Mucosa of stomach (tissue), 1 donor: ENCODE measurements around the gene KCNK6.

Experiments used
- H3K27me3 ChIP-seq: one replicate; pipeline ENCODE4 v1.7.0; 2013; ENCODE audit warnings: mild to moderate bottlenecking, low read length; ENCODE audit not compliant: control insufficient read depth, insufficient read depth
- H3K36me3 ChIP-seq: one replicate; pipeline ENCODE4 v1.7.0; 2013; ENCODE audit warnings: low read length; ENCODE audit not compliant: control insufficient read depth, insufficient read depth
- H3K4me1 ChIP-seq: one replicate; pipeline ENCODE4 v1.7.0; 2013; ENCODE audit warnings: mild to moderate bottlenecking, low read length; ENCODE audit not compliant: control insufficient read depth, insufficient read depth
- H3K4me3 ChIP-seq: one replicate; pipeline ENCODE4 v1.7.0; 2013; ENCODE audit warnings: low read length
- H3K9ac ChIP-seq: one replicate; pipeline ENCODE4 v1.7.0; 2013; ENCODE audit warnings: mild to moderate bottlenecking, low read length, moderate library complexity
- H3K9me3 ChIP-seq: one replicate; pipeline ENCODE4 v1.7.0; 2013; ENCODE audit warnings: mild to moderate bottlenecking, low read length, moderate library complexity; ENCODE audit not compliant: control insufficient read depth
- donor health status: Pancreatic carcinoma.

Gene KCNK6

DNA sequence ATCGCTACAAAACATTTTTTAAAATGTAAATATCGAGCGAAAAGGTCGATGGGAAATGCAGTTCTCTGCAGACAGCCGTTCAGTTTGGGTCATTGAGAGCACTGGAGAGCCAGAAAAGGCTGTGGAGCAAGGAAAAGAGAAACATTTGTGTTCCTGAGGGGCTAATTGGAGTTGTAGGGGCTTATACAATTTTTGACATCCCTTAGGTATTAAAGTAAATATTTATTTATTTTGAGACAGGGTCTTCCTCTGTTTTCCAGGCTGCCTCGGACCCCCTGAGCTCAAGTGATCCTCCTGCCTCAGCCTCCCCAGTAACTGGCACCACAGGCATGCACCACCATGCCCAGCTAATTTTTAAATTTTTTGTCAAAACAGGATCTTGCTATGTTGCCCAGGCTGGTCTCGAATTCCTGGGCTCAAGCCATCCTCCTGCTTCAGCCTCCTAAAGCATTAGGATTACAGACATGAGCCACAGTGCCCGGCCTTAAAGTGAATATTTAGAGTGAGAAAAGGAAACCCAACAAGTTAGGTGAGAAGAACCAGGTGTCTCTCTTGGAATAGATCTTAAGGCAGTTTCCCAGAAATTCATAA lies 3.1 kb upstream of the KCNK6 start:
- Histone ChIP-seq H3K9me3 (no peaks in the 10 kb centered on the region), H3K27me3 (no peaks in the 10 kb centered on the region), H3K9ac (peak overlapping the region; percentile 61), H3K36me3 (no peaks in the 10 kb centered on the region), H3K4me1 (peaks cover 32% of the 10 kb centered on the region), H3K4me3 (peak overlapping the region; percentile 5)

DNA sequence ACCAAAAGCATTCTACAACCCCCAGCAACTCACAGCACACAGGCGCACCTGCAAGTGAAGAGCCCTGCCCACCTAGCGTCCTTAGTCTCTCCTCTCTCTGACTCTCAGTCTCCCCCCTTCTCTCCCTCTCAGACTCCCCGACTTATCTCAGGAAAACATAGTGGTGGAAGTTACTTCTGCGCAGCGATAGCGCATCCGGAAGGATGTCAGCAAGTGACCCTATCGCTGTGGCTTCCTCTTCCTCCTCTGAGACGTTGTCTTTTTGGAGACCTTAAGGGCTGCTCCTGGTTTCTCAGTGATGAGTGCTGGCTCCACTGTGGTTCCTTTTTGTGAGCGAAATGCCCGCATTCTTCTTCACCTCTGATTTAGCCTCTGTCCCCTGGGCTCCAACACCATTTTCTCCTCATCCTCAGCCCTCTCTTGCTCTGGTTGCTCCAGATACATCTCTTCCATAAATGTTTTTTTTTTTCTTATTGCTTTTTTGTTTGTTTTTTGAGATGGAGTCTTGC lies 2.5 kb upstream of the KCNK6 start:
- Histone ChIP-seq H3K36me3 (no peaks in the 10 kb centered on the region), H3K4me3 (no peak overlapping the region), H3K9ac (no peak overlapping the region), H3K27me3 (no peaks in the 10 kb centered on the region), H3K9me3 (no peaks in the 10 kb centered on the region), H3K4me1 (peaks cover 32% of the 10 kb centered on the region)

GRCh38 chr19:38318660-38319059 lies 985 bp upstream of the KCNK6 start:
- Histone ChIP-seq H3K27me3 (no peaks in the 10 kb centered on the region), H3K4me1 (peaks cover 32% of the 10 kb centered on the region), H3K4me3 (no peak overlapping the region), H3K9me3 (no peaks in the 10 kb centered on the region), H3K36me3 (no peaks in the 10 kb centered on the region), H3K9ac (no peak overlapping the region)

DNA sequence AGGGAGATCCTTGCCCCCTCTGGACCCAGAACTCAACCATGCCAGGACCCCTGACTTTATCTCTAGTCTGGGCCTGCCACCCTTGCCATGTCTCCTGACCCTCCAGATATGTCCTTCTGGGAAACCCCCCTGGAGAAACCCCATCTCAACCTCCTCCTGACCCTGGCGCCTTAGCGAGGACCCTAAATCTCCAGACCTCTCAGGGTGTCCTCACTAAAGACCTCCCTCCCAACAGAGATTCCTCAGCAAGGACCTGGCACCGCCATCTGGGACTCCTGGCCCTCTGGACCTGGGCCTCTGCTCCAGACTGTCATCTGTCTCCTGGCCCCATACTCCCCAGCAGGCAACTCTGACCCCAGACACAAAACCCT lies 1.3 kb downstream of the KCNK6 start:
- Histone ChIP-seq H3K4me3 (peak overlapping the region; percentile 72), H3K36me3 (no peaks in the 10 kb centered on the region), H3K9ac (peak overlapping the region; percentile 81), H3K4me1 (peaks cover 27% of the 10 kb centered on the region), H3K27me3 (no peaks in the 10 kb centered on the region), H3K9me3 (no peaks in the 10 kb centered on the region)

GRCh38 chr19:38321646-38322196 lies 2.1 kb downstream of the KCNK6 start:
- Histone ChIP-seq H3K36me3 (no peaks in the 10 kb centered on the region), H3K4me3 (no peak overlapping the region), H3K9me3 (no peaks in the 10 kb centered on the region), H3K9ac (peak overlapping the region; percentile 81), H3K27me3 (no peaks in the 10 kb centered on the region), H3K4me1 (peaks cover 20% of the 10 kb centered on the region)

- no peaks in the 10 kb centered on the region for H3K27me3 ChIP-seq
- peaks cover 20% of the 10 kb centered on the region for H3K4me1 ChIP-seq
- peaks cover 9% of the 10 kb centered on the region for H3K36me3 ChIP-seq
- H3K4me3 ChIP-seq, result no peak overlapping the region
- H3K9ac ChIP-seq, result no peak overlapping the region
- H3K9me3 ChIP-seq, result no peaks in the 10 kb centered on the region
Measured at GRCh38 chr19:38323291-38323690, 3.6 kb downstream of the KCNK6 start.

DNA sequence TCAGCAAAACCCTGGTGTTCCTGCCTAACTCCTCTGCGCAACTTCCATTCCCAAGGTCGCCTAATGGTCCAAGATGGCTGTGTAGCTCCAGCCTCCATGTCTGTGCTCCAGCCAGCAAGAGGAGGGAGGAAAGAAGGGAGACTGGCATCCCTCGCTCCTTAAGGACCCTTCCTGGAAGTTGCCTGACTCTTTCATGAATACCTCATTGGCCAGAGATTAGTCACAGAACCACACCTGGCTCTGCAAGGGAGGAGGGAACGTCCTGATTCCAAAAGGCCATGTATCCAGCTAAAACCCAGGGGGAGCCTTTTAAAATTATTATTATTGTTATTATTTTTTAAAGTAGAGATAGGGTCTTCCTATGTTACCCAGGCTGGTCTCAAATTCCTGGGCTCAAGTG lies 4.8 kb downstream of the KCNK6 start:
- Histone ChIP-seq H3K4me3 (no peak overlapping the region), H3K36me3 (peaks cover 9% of the 10 kb centered on the region), H3K27me3 (no peaks in the 10 kb centered on the region), H3K9ac (no peak overlapping the region), H3K9me3 (no peaks in the 10 kb centered on the region), H3K4me1 (peaks cover 10% of the 10 kb centered on the region)

DNA sequence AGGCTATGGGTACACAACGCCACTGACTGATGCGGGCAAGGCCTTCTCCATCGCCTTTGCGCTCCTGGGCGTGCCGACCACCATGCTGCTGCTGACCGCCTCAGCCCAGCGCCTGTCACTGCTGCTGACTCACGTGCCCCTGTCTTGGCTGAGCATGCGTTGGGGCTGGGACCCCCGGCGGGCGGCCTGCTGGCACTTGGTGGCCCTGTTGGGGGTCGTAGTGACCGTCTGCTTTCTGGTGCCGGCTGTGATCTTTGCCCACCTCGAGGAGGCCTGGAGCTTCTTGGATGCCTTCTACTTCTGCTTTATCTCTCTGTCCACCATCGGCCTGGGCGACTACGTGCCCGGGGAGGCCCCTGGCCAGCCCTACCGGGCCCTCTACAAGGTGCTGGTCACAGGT lies 6.9 kb downstream of the KCNK6 start:
- Histone ChIP-seq H3K4me3 (no peak overlapping the region), H3K9me3 (no peaks in the 10 kb centered on the region), H3K27me3 (no peaks in the 10 kb centered on the region), H3K9ac (no peak overlapping the region), H3K4me1 (no peaks in the 10 kb centered on the region), H3K36me3 (peaks cover 9% of the 10 kb centered on the region)

GRCh38 chr19:38329651-38330050 lies 10.0 kb downstream of the KCNK6 start:
- Histone ChIP-seq H3K4me3 (no peak overlapping the region), H3K27me3 (no peaks in the 10 kb centered on the region), H3K36me3 (peaks cover 9% of the 10 kb centered on the region), H3K9ac (no peak overlapping the region), H3K9me3 (no peaks in the 10 kb centered on the region), H3K4me1 (no peaks in the 10 kb centered on the region)

- Histone ChIP-seq H3K36me3 (peaks cover 9% of the 10 kb centered on the region), H3K4me3 (no peak overlapping the region), H3K9me3 (no peaks in the 10 kb centered on the region), H3K9ac (no peak overlapping the region), H3K27me3 (no peaks in the 10 kb centered on the region), H3K4me1 (no peaks in the 10 kb centered on the region)
Measured at GRCh38 chr19:38331728-38332127, 12.1 kb downstream of the KCNK6 start.

- no peaks in the 10 kb centered on the region for H3K9me3 ChIP-seq
Measured at GRCh38 chr19:38333245-38333644, 13.6 kb downstream of the KCNK6 start.

DNA sequence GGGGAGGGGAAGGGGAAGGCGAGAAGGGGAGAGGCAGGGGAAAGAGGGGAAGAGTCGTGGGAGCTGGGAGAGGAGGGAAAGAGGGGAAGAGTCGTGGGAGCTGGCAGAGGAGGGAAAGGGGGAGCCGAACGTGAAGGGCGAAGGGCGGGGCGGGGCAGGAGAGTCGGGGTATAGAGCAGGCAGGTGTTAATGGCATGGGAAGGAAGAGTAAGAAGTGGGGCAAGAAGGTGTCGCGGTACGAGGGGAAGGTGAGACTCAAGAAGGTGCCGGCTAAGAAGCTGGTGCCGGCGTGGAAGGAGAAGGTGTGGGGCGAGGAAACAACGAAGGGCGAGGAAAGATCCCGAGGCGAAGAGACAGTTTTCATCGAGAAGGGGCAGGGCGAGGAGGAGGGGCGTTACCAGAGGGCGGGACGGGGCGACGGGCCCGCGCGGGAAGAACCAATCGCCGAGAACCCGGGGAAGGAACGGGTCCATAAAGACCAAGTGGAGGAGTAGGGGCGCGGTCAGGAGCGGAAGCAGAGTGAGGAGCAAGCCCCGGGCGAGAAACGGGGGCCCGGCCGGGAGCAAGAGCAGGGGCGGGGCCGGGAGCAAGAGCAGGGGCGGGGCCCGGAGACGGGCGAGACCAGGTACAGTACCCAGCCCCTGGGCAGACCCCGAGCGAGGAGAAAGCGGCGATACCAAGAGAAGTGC lies 16.4 kb downstream of the KCNK6 start:
- H3K36me3 ChIP-seq, result no peaks in the 10 kb centered on the region
- no peaks in the 10 kb centered on the region for H3K9me3 ChIP-seq
- H3K9ac ChIP-seq, result peak overlapping the region; percentile 54
- H3K27me3 ChIP-seq, result no peaks in the 10 kb centered on the region
- peaks cover 5% of the 10 kb centered on the region for H3K4me1 ChIP-seq
- H3K4me3 ChIP-seq, result peak overlapping the region; percentile 46

More at GRCh38 chr19:38333245-38333644, 13.6 kb downstream of the KCNK6 start:
- Histone ChIP-seq H3K36me3 (no peaks in the 10 kb centered on the region), H3K27me3 (no peaks in the 10 kb centered on the region), H3K4me1 (peaks cover 5% of the 10 kb centered on the region), H3K9ac (no peak overlapping the region), H3K4me3 (no peak overlapping the region)
